ENCODE results near the gene TEX53.

TEX53 gene

DNA sequence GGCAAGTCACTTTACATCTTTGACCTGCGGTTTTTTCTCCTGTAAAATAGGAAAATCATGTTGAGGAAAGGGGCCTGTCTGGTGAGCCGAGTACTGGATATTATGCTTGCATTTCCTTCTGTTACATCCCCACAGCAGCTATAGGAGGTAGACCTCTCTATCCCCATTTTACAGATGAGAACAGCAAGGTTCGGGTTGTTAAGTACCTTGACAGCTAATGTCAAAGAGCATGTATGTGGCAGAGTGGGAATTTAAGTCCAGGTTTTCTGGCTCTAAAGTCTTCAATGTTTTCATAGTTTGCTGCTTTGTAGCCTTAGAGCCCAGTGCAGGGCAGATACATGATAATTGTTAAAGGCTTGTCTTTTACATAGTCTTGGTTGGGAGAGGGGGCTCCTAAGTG lies 43.7 kb downstream of the TEX53 start:
- Histone ChIP-seq H3K27ac (no peak overlapping the region), H3K4me2 (ENCODE audit: low read length) (peak overlapping the region; percentile 89), H3K27me3 (ENCODE audit: control insufficient read depth, insufficient read depth, low read length) (no peaks in the 10 kb centered on the region), H3K79me2 (peaks cover 9% of the 10 kb centered on the region), H3K36me3 (ENCODE audit: control insufficient read depth, insufficient read depth, low read length) (no peaks in the 10 kb centered on the region), H2AFZ (no peak overlapping the region), H3K4me3 (ENCODE audit: low read depth, low read length) (no peak overlapping the region), H3K4me1 (peaks cover 5% of the 10 kb centered on the region), H3K9me3 (ENCODE audit: control insufficient read depth, low read length) (no peaks in the 10 kb centered on the region), H3K9ac (no peak overlapping the region)
- TF ChIP-seq, protein P1, sequence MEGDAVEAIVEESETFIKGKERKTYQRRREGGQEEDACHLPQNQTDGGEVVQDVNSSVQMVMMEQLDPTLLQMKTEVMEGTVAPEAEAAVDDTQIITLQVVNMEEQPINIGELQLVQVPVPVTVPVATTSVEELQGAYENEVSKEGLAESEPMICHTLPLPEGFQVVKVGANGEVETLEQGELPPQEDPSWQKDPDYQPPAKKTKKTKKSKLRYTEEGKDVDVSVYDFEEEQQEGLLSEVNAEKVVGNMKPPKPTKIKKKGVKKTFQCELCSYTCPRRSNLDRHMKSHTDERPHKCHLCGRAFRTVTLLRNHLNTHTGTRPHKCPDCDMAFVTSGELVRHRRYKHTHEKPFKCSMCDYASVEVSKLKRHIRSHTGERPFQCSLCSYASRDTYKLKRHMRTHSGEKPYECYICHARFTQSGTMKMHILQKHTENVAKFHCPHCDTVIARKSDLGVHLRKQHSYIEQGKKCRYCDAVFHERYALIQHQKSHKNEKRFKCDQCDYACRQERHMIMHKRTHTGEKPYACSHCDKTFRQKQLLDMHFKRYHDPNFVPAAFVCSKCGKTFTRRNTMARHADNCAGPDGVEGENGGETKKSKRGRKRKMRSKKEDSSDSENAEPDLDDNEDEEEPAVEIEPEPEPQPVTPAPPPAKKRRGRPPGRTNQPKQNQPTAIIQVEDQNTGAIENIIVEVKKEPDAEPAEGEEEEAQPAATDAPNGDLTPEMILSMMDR (IDR thresholded peaks at IDR 0.05), result no peak

DNA sequence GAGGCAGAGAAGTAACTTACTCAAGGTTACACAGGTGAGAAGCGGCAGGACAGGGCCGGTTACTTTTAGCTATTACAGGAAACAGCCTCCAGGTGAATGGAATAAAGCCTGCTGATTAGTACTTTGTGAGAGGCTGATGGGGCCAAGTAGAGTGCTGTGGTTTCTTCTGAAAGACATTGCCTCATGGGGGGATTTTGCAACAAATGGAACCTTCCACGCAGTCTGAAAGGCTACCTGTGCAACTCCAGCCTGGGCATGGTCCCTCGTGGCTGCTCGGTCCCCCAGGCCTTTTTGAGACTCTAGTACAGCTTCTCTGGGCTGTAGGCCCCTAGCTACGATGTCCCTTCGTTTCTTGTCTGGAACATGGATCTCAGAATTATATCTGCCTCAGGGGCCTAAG lies 44.5 kb downstream of the TEX53 start:
- Histone ChIP-seq H3K79me2 (peaks cover 9% of the 10 kb centered on the region), H2AFZ (no peak overlapping the region), H3K9ac (no peak overlapping the region), H3K36me3 (ENCODE audit: control insufficient read depth, insufficient read depth, low read length) (no peaks in the 10 kb centered on the region), H3K27ac (peak overlapping the region; percentile 93), H3K27me3 (ENCODE audit: control insufficient read depth, insufficient read depth, low read length) (no peaks in the 10 kb centered on the region), H3K9me3 (ENCODE audit: control insufficient read depth, low read length) (no peaks in the 10 kb centered on the region), H3K4me2 (ENCODE audit: low read length) (peak overlapping the region; percentile 89), H3K4me3 (ENCODE audit: low read depth, low read length) (peak overlapping the region; percentile 57), H3K4me1 (peaks cover 5% of the 10 kb centered on the region)
- TF ChIP-seq, protein P1 (IDR thresholded peaks at IDR 0.05), result no peak

DNA sequence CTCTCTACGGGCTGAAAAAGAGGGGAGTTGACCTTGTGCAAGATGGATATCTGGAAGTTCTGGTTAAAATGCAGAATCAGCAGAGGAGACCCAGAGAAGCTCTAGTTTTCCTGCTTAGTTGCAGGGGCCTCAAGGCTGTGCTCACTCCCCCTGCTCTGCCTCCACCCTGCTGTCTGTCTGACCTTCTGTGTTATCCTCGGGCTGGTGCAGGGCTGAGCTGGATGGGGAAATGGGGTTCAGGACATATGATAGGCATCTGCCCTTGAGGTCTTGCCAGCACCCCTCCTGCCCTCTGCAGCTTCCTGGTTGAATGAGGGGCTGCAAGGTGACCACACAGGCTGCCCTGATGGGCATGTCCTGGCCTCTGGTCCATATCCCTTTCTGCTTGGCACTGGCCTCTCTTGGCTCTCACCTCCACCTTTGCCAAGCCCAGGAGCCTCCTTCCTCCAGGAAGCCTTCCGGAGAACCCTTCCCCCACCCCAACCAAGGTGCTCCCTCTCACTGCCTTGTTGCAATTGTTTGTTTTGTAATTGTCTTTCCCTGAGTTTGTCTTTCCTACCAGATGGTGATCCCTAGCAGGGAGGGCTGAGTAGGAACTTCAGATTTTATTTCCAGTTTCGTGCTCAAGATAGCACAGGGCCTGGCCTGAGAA lies 45.2 kb downstream of the TEX53 start:
- Histone ChIP-seq H3K27me3 (ENCODE audit: control insufficient read depth, insufficient read depth, low read length) (no peaks in the 10 kb centered on the region), H3K79me2 (peaks cover 9% of the 10 kb centered on the region), H3K4me2 (ENCODE audit: low read length) (peak overlapping the region; percentile 89), H3K4me1 (peaks cover 5% of the 10 kb centered on the region), H3K9ac (no peak overlapping the region), H3K4me3 (ENCODE audit: low read depth, low read length) (peak overlapping the region; percentile 57), H3K36me3 (ENCODE audit: control insufficient read depth, insufficient read depth, low read length) (no peaks in the 10 kb centered on the region), H3K9me3 (ENCODE audit: control insufficient read depth, low read length) (no peaks in the 10 kb centered on the region), H3K27ac (peak overlapping the region; percentile 93), H2AFZ (peak overlapping the region; percentile 89)
- TF ChIP-seq, protein P1 (IDR thresholded peaks at IDR 0.05), result no peak

DNA sequence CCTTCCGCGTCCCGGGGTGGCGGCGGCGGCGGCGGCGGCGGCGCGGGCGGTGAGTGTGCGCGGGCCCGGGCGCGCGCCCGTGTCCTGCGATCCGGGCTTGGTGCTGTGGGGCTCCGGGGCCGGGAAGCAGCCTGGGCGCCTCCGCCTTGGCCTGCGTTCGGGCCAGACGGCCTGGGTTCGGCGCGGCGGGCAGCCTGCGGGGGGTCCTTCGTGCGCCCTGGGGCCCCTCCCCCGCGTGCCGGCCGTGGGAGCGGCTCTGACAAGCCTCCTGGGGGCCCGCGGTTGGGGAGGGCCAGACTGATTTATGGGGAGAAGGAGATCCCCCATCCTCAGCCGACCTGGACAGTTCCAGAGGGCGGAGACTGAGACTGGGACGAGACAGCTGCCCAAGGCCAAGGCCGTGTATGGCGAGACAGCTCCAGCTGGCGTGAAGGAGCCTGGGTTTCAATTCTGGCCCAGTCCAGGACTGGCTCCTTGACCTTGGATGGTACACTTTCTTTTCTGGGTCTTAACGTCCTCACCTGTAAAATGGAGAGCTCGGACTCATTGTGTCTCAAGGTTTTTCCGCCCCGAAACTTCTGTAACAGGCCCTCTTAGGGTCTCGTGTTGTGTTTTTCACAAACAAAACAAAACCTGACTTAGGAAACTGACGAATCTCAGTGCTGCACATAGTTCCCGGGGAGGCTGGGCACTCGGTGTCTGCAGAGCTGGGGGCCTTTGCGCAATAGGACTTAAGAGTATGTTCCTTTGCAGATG lies 45.9 kb downstream of the TEX53 start:
- Histone ChIP-seq H3K79me2 (peaks cover 9% of the 10 kb centered on the region), H3K36me3 (ENCODE audit: control insufficient read depth, insufficient read depth, low read length) (no peaks in the 10 kb centered on the region), H2AFZ (peak overlapping the region; percentile 89), H3K9me3 (ENCODE audit: control insufficient read depth, low read length) (no peaks in the 10 kb centered on the region), H3K27me3 (ENCODE audit: control insufficient read depth, insufficient read depth, low read length) (no peaks in the 10 kb centered on the region), H3K9ac (peak overlapping the region; percentile 37), H3K27ac (peak overlapping the region; percentile 93), H3K4me3 (ENCODE audit: low read depth, low read length) (peak overlapping the region; percentile 57), H3K4me1 (peaks cover 5% of the 10 kb centered on the region), H3K4me2 (ENCODE audit: low read length) (peak overlapping the region; percentile 89)
- TF ChIP-seq, protein P1 (IDR thresholded peaks at IDR 0.05), result no peak

DNA sequence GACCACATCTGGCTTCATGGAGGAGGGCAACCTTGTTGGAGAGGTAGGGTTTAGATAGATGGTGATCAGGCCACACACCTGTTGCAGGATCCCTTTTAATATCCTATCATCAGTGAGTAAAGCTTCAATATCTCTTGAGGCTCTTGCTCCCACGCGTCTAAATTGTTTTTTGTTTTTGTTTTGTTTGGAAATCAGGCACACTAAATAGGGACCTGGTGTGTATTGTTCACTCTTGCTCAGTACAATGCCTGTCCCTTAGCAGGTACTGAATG lies 49.1 kb downstream of the TEX53 start:
- TF ChIP-seq, protein P1 (IDR thresholded peaks at IDR 0.05), result no peak
- peaks cover 7% of the 10 kb centered on the region for H3K4me1 ChIP-seq
- no peak overlapping the region for H3K4me3 ChIP-seq (ENCODE audit: low read depth, low read length)
- H3K36me3 ChIP-seq (ENCODE audit: control insufficient read depth, insufficient read depth, low read length), result no peaks in the 10 kb centered on the region
- H3K9me3 ChIP-seq (ENCODE audit: control insufficient read depth, low read length), result no peaks in the 10 kb centered on the region
- H2AFZ ChIP-seq, result no peak overlapping the region
- no peak overlapping the region for H3K9ac ChIP-seq
- H3K27me3 ChIP-seq (ENCODE audit: control insufficient read depth, insufficient read depth, low read length), result no peaks in the 10 kb centered on the region
- no peak overlapping the region for H3K27ac ChIP-seq
- H3K4me2 ChIP-seq (ENCODE audit: low read length), result no peak overlapping the region
- H3K79me2 ChIP-seq, result peaks cover 2% of the 10 kb centered on the region
